Adrenal gland (tissue), 5 donors: ENCODE data around the gene DNALI1.

ENCODE experiments used
- CTCF ChIP-seq, 6 experiments: fragments of 450-650 bp in 4 of 6; fragments of 200-600 bp in 2 of 6; sonication (generic) in 1 of 6; IDR thresholded peaks; 1 replicate in 5 of 6; 2 replicates in 1 of 6; pipeline versions ENCODE4 v1.5.1 to v1.8.0; 2016 to 2021; ENCODE audit warnings: antibody characterized with exemption in 6 of 6, mild to moderate bottlenecking in 2 of 6, moderate library complexity in 1 of 6
- POLR2A ChIP-seq, 2 donors: fragments of 450-650 bp; IDR thresholded peaks; one replicate each; pipeline ENCODE4 v1.6.1; 2017; ENCODE audit warnings: antibody characterized with exemption in 2 of 2, mild to moderate bottlenecking in 2 of 2, moderate library complexity in 1 of 2
- donor health status: DM: no; HTN: no; CAD: no.

- TF ChIP-seq CTCF (IDR thresholded peaks at IDR 0.05) (no peak), POLR2A (IDR thresholded peaks at IDR 0.05) (no peak)
Observed at GRCh38 chr1:37616330-37616729, 59.6 kb downstream of the DNALI1 start.
